ENCODE measurements around the gene MOB2. TPM values are rescaled to one million over a fixed set of nuclear protein-coding genes. Genes with fewer than 3 reads are reported as not detected.

Gene MOB2
- total RNA-seq, 3 donors from 2014 or later = 36.4 to 46.1 (median 37.9) TPM

DNA sequence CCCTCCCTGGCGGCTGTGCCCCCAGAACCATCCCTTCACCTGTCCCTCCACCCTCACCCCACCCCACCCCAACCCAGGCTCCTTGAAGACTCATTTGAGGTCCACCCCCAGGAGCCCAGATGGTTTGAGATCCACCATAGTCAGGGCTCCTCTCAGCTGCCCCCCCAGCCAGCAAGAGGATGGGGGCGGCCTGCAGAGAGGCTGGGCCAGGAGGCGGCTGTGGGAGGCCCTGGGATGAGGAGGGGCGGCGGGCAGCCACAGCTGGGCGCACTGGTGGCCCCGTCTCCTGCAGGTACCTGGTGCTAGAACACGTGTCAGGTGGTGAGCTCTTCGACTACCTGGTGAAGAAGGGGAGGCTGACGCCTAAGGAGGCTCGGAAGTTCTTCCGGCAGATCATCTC is 46.1 kb downstream of the MOB2 start:
- Histone ChIP-seq H3K9me3 (no peaks in the 10 kb centered on the region), H3K36me3 (no peaks in the 10 kb centered on the region), H3K27me3 (peaks cover 0 to 90% of the 10 kb centered on the region in 2 donors), H3K4me3 (no peak overlapping the region), H3K27ac (no peak overlapping the region), H3K4me1 (no peaks in the 10 kb centered on the region)
- intact Hi-C loops (cut with DNase I; ENCODE audit: low total_unique reads) = no loop called here
- no peak for DNase-seq (ENCODE audit: low spot score in 2 of 2)
- TF ChIP-seq POLR2AphosphoS5 (IDR thresholded peaks at IDR 0.05) = no peak
- TF ChIP-seq POLR2A (IDR thresholded peaks at IDR 0.05) = no peak
- no peak for TF ChIP-seq CTCF (IDR thresholded peaks at IDR 0.05)

GRCh38 chr11:1440066-1440465 is 46.5 kb downstream of the MOB2 start:
- no peak overlapping the region for H3K27ac ChIP-seq
- no peak overlapping the region for H3K4me3 ChIP-seq
- TF ChIP-seq CTCF (IDR thresholded peaks at IDR 0.05) (no peak), POLR2A (IDR thresholded peaks at IDR 0.05) (no peak), POLR2AphosphoS5 (IDR thresholded peaks at IDR 0.05) (no peak)
- no peaks in the 10 kb centered on the region for H3K4me1 ChIP-seq
- no peaks in the 10 kb centered on the region for H3K36me3 ChIP-seq
- peaks cover 0 to 87% of the 10 kb centered on the region in 2 donors for H3K27me3 ChIP-seq
- intact Hi-C loops (cut with DNase I; ENCODE audit: low total_unique reads) = no loop called here
- H3K9me3 ChIP-seq = no peaks in the 10 kb centered on the region
- DNase-seq (ENCODE audit: low spot score in 2 of 2) = no peak

- no peaks in the 10 kb centered on the region for H3K4me1 ChIP-seq
- peaks cover 0 to 86% of the 10 kb centered on the region in 2 donors for H3K27me3 ChIP-seq
- no peaks in the 10 kb centered on the region for H3K9me3 ChIP-seq
- intact Hi-C loops (cut with DNase I; ENCODE audit: low total_unique reads) = no loop called here
- no peak overlapping the region for H3K4me3 ChIP-seq
- DNase-seq (ENCODE audit: low spot score in 2 of 2) = no peak
- TF ChIP-seq POLR2AphosphoS5 (IDR thresholded peaks at IDR 0.05) = no peak
- no peak for TF ChIP-seq CTCF (IDR thresholded peaks at IDR 0.05)
- TF ChIP-seq POLR2A (IDR thresholded peaks at IDR 0.05) = no peak
- no peak overlapping the region for H3K27ac ChIP-seq
- H3K36me3 ChIP-seq = no peaks in the 10 kb centered on the region
These were observed 47.2 kb downstream of the MOB2 start for GRCh38 chr11:1439341-1439740.

GRCh38 chr11:1438967-1439330 is 47.6 kb downstream of the MOB2 start:
- DNase-seq (ENCODE audit: low spot score in 2 of 2) = no peak
- no peaks in the 10 kb centered on the region for H3K9me3 ChIP-seq
- intact Hi-C loops (cut with DNase I; ENCODE audit: low total_unique reads) = no loop called here
- no peak overlapping the region for H3K4me3 ChIP-seq
- no peak overlapping the region for H3K27ac ChIP-seq
- TF ChIP-seq CTCF (IDR thresholded peaks at IDR 0.05) (no peak), POLR2A (IDR thresholded peaks at IDR 0.05) (no peak), POLR2AphosphoS5 (IDR thresholded peaks at IDR 0.05) (no peak)
- peaks cover 0 to 83% of the 10 kb centered on the region in 2 donors for H3K27me3 ChIP-seq
- H3K36me3 ChIP-seq = no peaks in the 10 kb centered on the region
- H3K4me1 ChIP-seq = no peaks in the 10 kb centered on the region

GRCh38 chr11:1438261-1438966 is 48.2 kb downstream of the MOB2 start:
- peaks cover 0 to 83% of the 10 kb centered on the region in 2 donors for H3K27me3 ChIP-seq

More at GRCh38 chr11:1438261-1438966, 48.2 kb downstream of the MOB2 start:
- no peaks in the 10 kb centered on the region for H3K36me3 ChIP-seq
- DNase-seq (ENCODE audit: low spot score in 2 of 2) = no peak
- no peaks in the 10 kb centered on the region for H3K9me3 ChIP-seq
- no peak overlapping the region for H3K4me3 ChIP-seq
- TF ChIP-seq POLR2A (IDR thresholded peaks at IDR 0.05) = no peak
- no peak for TF ChIP-seq POLR2AphosphoS5 (IDR thresholded peaks at IDR 0.05)
- no peak for TF ChIP-seq CTCF (IDR thresholded peaks at IDR 0.05)
- H3K27ac ChIP-seq = no peak overlapping the region
- intact Hi-C loops (cut with DNase I; ENCODE audit: low total_unique reads) = no loop called here
- H3K4me1 ChIP-seq = no peaks in the 10 kb centered on the region

All from breast epithelium (tissue), 4 donors.